NCI-H774 (cell line): Measurements from ENCODE around the gene PREB.
"Not testable (repeated sequence)": the region's sequence is repeated elsewhere in the genome, so short reads cannot be mapped to it uniquely, and the experiment has no call there.

Experiments used
- DNase-seq: peaks from one replicate; lab custom pipeline; 2025; lab: John Stamatoyannopoulos, UW

PREB gene

GRCh38 chr2:27127883-27128667 is 6.4 kb downstream of the PREB start:
- DNase-seq, result no peak

GRCh38 chr2:27126252-27126710 is 8.2 kb downstream of the PREB start:
- no peak for DNase-seq

DNA sequence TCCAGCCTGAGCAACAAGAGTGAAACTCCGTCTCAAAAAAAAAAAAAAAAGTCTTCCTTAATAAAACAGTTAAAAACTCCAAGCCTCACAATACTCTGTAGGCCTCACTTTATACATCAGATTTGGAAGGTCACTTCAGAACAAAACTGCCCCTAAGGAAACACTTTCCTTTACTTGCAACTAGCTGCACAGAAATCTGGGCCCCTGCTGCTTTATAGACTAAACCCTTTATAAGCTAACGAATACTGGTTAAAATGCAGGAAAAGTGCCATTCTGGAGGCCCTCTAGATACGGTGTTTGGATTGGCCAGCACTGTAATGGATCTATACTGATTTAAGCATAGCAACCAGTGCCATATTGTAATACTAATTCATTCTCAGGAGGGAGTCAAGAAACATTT is 9.3 kb downstream of the PREB start:
- DNase-seq, result no peak

GRCh38 chr2:27123302-27124150 is 10.9 kb downstream of the PREB start, which contains the start of gene ABHD1:
ABHD1 (plus strand) TSS chr2:27123815; CDS start chr2:27123949, 134 bp downstream.
- peak; percentile 13 for DNase-seq

GRCh38 chr2:27122791-27123190 is 11.6 kb downstream of the PREB start:
- DNase-seq, result no peak

- no peak for DNase-seq
Observed at GRCh38 chr2:27121906-27122305, 12.5 kb downstream of the PREB start.

- not testable (repeated sequence) for DNase-seq
Observed at GRCh38 chr2:27119330-27119670, 15.1 kb downstream of the PREB start.

DNA sequence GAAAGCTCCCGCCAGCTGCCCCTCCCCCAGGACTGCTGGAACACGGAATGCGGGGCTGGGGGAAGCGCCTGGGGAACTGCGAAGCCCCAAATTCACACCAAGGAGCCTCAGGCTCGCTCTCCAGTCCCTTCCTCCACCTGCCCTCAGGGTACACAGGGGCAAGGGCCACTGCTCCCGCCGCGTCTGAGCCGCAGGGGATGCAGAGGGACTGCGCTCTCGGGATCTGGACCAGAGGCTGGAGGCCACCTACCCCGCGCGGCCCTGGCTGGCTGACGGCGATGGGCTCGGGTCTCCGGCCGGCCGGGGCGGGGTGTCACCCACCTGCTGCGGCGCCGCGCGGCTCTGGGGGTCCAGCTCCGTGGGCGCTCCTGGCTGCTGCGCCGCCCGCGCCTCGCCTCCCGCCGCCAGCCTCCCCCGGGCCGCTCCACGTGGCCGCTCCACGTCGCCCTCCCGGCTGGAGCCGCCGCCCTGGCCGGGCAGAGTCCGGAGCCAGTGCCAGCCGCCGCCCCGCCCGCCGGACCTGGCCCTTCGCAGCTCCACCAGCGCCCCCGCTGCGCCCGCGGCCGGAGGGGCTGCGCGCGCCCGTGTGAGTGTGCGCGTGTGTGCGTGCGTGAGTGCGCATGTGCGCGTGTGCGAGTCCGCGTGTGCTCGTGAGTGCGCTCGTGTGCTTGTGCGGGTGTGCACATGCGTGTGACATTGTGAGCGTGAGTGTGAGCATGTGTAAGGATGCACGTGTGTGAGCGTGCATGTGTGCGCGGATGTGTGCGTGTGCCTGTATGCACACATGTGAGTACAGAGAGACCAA is 15.7 kb downstream of the PREB start, which contains the start of gene CGREF1:
CGREF1 (minus strand) TSS at position 604 of the 805 bp plus-strand sequence. CDS start 14,762 bp downstream, outside the sequence.
- DNase-seq, result no peak

- no peak for DNase-seq
Observed at GRCh38 chr2:27117995-27118524, 16.4 kb downstream of the PREB start.

DNA sequence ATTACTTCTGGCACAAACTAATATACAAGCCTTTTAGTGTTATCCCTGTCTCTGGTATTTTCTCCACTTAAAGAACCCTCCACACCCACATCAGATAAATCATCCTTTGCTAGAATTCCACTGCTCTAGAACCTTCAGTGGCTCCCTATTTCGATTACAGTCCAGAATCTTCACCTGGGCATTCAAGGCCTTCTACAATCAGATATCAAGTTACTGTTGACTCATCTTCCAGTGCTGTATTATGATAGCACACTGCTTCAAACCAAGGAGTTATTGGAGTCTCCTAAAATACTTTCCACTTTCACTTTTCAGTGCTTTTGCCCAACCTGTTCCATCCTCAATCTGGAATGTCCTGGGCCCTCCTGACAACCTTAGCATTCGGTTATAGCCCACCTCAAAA is 18.9 kb downstream of the PREB start:
- DNase-seq, result no peak

DNA sequence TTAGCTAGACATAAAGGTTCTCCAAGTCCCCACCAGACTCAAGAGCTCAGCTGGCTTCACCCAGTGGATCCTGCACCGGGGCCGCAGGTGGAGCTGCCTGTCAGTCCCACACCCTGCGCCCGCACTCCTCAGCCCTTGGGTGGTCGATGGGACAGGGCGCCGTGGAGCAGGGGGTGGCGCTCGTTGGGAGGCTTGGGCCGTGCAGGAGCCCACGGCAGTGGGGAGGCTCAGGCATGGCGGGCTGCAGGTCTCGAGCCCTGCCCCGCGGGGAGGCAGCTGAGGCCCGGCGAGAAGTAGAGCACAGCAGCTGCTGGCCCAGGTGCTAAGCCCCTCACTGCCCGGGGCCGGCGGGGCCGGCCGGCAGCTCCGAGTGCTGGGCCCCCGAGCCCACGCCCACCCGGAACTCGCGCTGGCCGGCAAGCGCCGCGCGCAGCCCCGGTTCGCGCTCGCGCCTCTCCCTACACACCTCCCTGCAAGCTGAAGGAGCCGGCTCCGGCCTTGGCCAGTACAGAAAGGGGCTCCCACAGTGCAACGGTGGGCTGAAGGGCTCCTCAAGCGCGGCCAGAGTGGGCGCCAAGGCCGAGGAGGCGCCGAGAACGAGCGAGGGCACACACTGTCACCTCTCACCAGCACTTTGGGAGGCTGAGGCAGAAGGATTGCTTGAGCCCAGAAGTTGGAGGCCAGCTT is 22.9 kb downstream of the PREB start:
- DNase-seq, result not testable (repeated sequence)

GRCh38 chr2:27110603-27111352 is 23.7 kb downstream of the PREB start:
- not testable (repeated sequence) for DNase-seq

DNA sequence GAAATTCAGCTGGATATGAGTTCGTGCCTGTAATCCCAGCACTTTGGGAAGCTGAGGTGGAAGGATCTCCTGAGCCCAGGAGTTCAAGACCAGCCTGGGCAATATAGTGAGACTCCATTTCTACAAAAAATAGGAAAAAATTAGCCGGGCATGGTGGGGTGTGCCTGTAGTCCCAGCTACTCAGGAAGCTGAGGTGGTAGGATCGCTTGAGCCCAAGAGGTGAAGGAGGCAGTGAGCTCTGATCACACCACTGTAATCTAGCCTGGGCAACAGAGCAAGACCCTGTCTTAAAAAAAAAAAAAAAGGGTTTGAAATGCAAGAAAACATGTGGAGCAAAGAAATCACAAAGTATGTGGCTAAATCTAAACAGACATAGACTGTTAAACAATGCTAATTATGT is 25.4 kb downstream of the PREB start:
- no peak for DNase-seq

DNA sequence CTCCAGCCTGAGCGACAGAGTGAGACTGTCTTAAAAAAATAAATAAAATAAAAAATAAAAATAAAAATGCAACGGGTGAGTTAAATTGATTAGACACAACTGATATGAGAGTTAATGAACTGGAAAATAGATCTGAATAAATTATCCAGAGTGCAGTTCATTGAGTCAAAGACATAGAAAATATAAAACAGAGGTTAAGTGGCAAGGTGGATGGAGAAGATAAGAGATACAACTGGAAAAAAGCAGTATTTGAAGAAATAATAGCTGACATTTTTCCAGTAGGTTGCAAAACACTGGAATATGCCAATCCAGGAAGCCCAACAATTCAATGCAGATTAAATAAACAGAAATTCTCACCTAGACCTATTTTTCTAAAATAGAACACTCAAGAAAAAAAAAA is 26.2 kb downstream of the PREB start:
- DNase-seq, result no peak

GRCh38 chr2:27105981-27106380 is 28.5 kb downstream of the PREB start:
- DNase-seq, result no peak

- DNase-seq, result no peak
Observed at GRCh38 chr2:27102329-27102728, 32.1 kb downstream of the PREB start.

DNA sequence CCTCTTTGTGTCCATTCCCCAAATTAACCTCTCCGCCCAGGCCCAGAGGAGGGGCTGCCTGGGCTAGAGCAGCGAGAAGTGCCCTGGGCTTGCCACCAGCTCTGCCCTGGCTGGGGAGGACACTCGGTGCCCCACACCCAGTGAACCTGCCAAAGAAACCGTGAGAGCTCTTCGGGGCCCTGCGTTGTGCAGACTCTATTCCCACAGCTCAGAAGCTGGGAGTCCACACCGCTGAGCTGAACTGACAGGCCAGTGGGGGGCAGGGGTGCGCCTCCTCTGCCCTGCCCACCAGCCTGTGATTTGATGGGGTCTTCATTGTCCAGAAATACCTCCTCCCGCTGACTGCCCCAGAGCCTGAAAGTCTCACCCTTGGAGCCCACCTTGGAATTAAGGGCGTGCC is 34.4 kb downstream of the PREB start:
- DNase-seq, result no peak

GRCh38 chr2:27099334-27099955 is 35.0 kb downstream of the PREB start:
- no peak for DNase-seq

- DNase-seq, result no peak
Observed at GRCh38 chr2:27097341-27097740, 37.1 kb downstream of the PREB start.

DNA sequence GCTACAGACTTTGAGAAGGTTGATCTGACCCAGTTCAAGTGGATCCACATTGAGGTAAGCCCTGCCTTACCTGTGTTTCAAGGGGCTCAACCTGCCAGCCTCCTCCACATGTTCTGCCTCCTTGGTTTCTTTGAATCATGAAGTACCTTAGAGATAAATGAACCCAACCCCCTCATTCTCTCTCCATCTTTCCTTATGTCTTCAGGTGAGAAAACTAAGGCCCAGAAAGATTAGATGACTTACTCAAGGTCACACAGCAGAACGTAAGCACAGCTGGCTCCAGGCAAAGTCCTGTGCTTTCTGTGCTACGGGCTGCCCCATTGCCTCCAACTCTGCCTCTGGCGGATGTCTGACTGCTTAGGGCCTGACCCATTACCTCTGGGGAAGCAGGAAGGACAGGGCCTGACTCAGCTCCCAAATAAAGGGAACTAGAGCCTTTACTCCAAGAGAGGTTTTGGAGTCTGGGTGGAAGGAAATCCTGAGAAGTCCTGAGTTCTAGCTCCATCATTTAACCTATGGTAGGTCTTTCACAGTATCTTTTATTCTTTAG is 37.6 kb downstream of the PREB start:
- DNase-seq, result no peak
